K562 (cell line): ENCODE results near the gene BANF2. TPM values are rescaled to one million over a fixed set of nuclear protein-coding genes. Genes with fewer than 3 reads are reported as not detected.

Experiments used
- GTF3C2 ChIP-seq: IDR thresholded peaks from 3 replicates; pipeline ENCODE4 v1.6.1; 2011; ENCODE audit warnings: borderline replicate concordance, mild to moderate bottlenecking, moderate library complexity; ENCODE audit not compliant: insufficient read length; ENCODE audit errors: extremely low read depth
- HDAC2 ChIP-seq: fragments of 450-650 bp; IDR thresholded peaks from 2 replicates; pipeline ENCODE4 v1.6.1; 2016; ENCODE audit warnings: mild to moderate bottlenecking
- HNRNPK ChIP-seq: fragments of 200-400 bp; formaldehyde crosslinking; IDR thresholded peaks from one replicate; pipeline ENCODE4 v1.6.1; 2018; ENCODE audit warnings: mild to moderate bottlenecking, low read depth, low read length; ENCODE audit not compliant: poor library complexity, severe bottlenecking
- NFE2L1 ChIP-seq: fragments of 450-650 bp; IDR thresholded peaks from 2 replicates; pipeline ENCODE4 v1.6.1; 2016; ENCODE audit warnings: missing genetic modification characterization, low read depth, mild to moderate bottlenecking, missing compliant biosample characterization, moderate library complexity, borderline replicate concordance
- TCF7L2 ChIP-seq: fragments of 150-350 bp; IDR thresholded peaks from 2 replicates; pipeline ENCODE4 v1.6.1; 2016; ENCODE audit warnings: low read depth, mild to moderate bottlenecking, low read length, moderate library complexity
- ZNF76 ChIP-seq: fragments of 250-450 bp; sonication (Bioruptor Pico); IDR thresholded peaks from 2 replicates; pipeline ENCODE4 v1.4.0; 2020; ENCODE audit warnings: mild to moderate bottlenecking, moderate library complexity, borderline replicate concordance
- polyA plus RNA-seq, 8 experiments: library from polyadenylated mRNA; depleted of rRNA in 4 of 8; stranded (reverse) in 5 of 8; unstranded in 3 of 8; fragments of >200 nt; fragmentation: Nextera tagmentation in 2 of 8; fragmentation: Illumina TruSeq in 1 of 8; extraction: Ambion mirVana in 2 of 8; extraction: Trizol in 1 of 8; gene quantifications; 2 replicates each; pipeline versions ENCODE4 v1.2.1 to v1.2.3, GENCODE V29; 2011 to 2014; ENCODE audit warnings: inconsistent platforms in 1 of 8, missing spikeins in 1 of 8
- total RNA-seq, 7 experiments: library from RNA; depleted of rRNA in 6 of 7; stranded (reverse); fragments of >200 nt in 6 of 7; fragmentation: Illumina TruSeq in 2 of 7; extraction: Trizol in 2 of 7; gene quantifications; 2 replicates each; pipeline versions ENCODE4 v1.2.1 to v1.2.3, GENCODE V29; 2011 to 2021; ENCODE audit warnings: low replicate concordance in 1 of 7
- TF ChIP-seq, protein P1 (sequence below): fragments of 250-450 bp; sonication (Bioruptor Pico); IDR thresholded peaks from 2 replicates; pipeline ENCODE4 v1.5.0; 2021

Gene BANF2
- total and polyA plus RNA-seq, 9 of the 15 experiments (the other 6 are each of a cell fraction or from before 2014, with no cell fraction given) = not detected

DNA sequence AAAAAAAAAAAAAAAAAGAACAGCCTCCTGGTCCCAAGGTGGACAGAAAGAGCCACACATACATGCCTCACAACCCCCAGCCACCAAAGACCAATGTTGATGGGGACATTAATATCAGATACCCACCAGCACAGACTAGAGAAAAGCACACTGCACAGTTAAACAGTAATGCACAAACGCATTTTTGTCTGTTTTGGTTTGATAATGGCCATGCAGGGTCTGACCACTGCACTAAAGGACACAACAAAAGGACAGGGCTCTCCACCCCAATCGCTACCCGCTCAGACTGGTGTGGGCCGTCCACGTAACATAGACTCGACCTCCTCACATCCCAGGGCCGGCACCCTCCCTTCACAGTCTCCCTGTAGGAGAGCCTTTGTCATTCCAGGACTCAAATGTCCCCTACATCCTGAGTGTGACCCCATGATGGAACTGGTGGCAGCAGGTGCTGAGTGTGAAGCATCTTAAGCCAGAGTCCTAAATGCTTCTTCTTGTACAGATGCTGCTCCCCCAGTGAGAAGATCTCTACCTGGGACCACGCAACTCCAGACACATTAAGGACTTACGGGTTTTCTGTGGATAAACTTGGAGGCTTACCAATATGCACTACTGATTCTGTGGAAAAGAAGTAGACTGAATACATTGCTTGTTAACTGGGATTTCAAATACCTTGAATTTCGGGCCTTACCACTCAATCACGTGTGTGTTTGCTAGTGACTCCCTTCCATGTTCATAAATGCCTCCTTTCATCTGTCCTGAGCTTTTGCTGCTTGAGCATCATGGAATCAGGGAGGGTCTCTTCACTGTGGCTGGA is 45.7 kb upstream of the BANF2 start (continued):
- TF ChIP-seq HNRNPK (no peak), ZNF76 (CRISPR knock-in tag) (no peak), GTF3C2 (no peak), NFE2L1 (tag) (no peak), TCF7L2 (no peak), HDAC2 (no peak)
- TF ChIP-seq, protein P1, sequence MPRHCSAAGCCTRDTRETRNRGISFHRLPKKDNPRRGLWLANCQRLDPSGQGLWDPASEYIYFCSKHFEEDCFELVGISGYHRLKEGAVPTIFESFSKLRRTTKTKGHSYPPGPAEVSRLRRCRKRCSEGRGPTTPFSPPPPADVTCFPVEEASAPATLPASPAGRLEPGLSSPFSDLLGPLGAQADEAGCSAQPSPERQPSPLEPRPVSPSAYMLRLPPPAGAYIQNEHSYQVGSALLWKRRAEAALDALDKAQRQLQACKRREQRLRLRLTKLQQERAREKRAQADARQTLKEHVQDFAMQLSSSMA (CRISPR knock-in tag) = no peak
